ENCODE measurements around the gene SEPHS1. TPM values are rescaled to one million over a fixed set of nuclear protein-coding genes. Genes with fewer than 3 reads are reported as not detected.
A peak's percentile ranks its signal among the peaks of the same experiment; 100 is the strongest.
"Not testable (repeated sequence)": the region's sequence is repeated elsewhere in the genome, so short reads cannot be mapped to it uniquely, and the experiment has no call there.

SEPHS1 gene
- total RNA-seq, 2 experiments from 2014 or later, result 63.5 to 64.0 TPM

DNA sequence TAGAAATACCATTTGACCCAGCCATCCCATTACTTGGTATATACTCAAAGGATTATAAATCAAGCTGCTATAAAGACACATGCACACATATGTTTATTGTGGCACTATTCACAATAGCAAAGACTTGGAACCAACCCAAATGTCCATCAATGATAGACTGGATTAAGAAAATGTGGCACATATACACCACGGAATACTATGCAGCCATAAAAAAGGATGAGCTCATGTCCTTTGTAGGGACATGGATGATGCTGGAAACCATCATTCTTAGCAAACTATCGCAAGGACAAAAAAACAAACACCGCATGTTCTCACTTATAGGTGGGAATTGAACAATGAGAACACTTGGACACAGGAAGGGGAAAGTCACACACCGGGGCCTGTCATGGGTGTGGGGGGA lies 31.0 kb upstream of the SEPHS1 start:
- H3K36me3 Mint-ChIP-seq (ENCODE audit: low read depth); ATAC-seq; H3K27ac Mint-ChIP-seq; H3K4me3 Mint-ChIP-seq; H3K9me3 Mint-ChIP-seq (ENCODE audit: insufficient read depth); DNase-seq; POLR2A ChIA-PET; CTCF ChIA-PET: not testable (repeated sequence)
- Mint-ChIP-seq H3K27me3 (ENCODE audit: low read depth) (peaks cover 27% of the 10 kb centered on the region), H3K4me1 (ENCODE audit: low read depth) (peaks cover 10% of the 10 kb centered on the region)

DNA sequence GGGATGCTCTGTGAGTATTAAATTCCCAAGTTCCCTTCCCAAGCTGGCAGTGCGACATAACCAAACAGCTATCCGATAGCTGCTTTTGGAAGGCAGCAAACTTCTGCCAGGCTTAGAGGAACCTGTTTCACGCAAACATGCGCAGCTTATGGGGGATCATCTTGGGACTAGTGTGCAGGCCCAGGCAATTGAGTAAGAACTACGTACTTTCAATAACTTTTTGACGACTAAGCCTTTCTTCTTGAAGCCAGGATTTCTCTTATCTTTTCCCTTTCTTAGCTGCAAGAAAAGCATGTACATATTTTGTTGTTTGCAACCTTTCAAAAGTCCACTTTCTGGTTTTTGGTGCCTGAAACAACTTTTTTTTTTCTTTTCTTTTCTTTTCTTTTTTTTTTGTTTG lies 28.7 kb upstream of the SEPHS1 start:
- ATAC-seq (no peak), DNase-seq (no peak)
- ChIA-PET CTCF (interaction anchor here (1.7 kb wide), 1 partner anchor 64 kb away, joined by 11 read pairs; no protein-coding TSS in a partner anchor), POLR2A (no interaction called here)
- Mint-ChIP-seq H3K27ac (no peak overlapping the region), H3K36me3 (ENCODE audit: low read depth) (no peaks in the 10 kb centered on the region), H3K4me3 (no peak overlapping the region), H3K4me1 (ENCODE audit: low read depth) (peaks cover 2% of the 10 kb centered on the region), H3K27me3 (ENCODE audit: low read depth) (peaks cover 12% of the 10 kb centered on the region), H3K9me3 (ENCODE audit: insufficient read depth) (no peaks in the 10 kb centered on the region)

DNA sequence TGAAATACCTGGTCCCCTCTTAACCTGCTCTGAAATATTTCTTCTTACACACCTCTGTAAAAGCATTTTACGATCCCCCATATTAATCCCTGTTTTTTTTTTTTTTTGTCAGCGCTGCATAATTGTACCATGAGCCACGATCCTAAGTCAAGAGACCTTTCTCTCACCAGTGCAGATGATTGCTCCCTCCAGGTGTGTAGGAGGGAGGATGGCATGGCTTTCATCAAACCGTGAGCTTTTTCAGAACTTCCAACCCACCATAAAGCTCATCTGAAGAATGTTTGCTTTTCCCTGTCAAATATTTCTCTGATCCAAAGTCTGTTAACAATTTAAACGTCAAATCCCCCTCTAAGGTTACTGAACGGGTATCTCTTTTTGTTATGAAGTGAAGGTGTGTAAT lies 28.2 kb upstream of the SEPHS1 start:
- ATAC-seq, result no peak
- no peaks in the 10 kb centered on the region for H3K9me3 Mint-ChIP-seq (ENCODE audit: insufficient read depth)
- peaks cover 2% of the 10 kb centered on the region for H3K4me1 Mint-ChIP-seq (ENCODE audit: low read depth)
- H3K4me3 Mint-ChIP-seq, result no peak overlapping the region
- ChIA-PET CTCF (interaction anchor here (1.7 kb wide), 1 partner anchor 64 kb away, joined by 11 read pairs; no protein-coding TSS in a partner anchor), POLR2A (no interaction called here)
- DNase-seq, result no peak
- H3K27ac Mint-ChIP-seq, result no peak overlapping the region
- no peaks in the 10 kb centered on the region for H3K36me3 Mint-ChIP-seq (ENCODE audit: low read depth)
- H3K27me3 Mint-ChIP-seq (ENCODE audit: low read depth), result peaks cover 10% of the 10 kb centered on the region

DNA sequence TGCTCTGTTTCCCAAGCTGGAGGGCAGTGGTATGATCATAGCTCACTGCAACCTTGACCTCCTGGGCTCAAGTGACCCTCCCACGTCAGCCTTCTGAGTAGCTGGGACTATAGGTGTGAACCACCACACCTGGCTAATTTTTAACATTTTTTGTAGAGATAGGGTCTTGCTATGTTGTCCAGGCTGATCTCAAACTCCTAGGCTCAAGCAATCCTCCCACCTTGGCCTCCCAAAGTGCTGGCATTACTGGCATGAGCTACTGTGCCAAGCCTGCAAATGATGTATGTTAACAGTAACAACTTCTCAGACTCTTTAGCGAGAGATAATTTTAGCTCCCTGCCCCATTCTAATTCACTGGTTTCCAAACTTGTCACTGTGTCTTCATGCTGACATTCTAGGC lies 27.7 kb upstream of the SEPHS1 start:
- no peaks in the 10 kb centered on the region for H3K9me3 Mint-ChIP-seq (ENCODE audit: insufficient read depth)
- H3K27ac Mint-ChIP-seq, result no peak overlapping the region
- DNase-seq (no peak), ATAC-seq (no peak)
- no peaks in the 10 kb centered on the region for H3K36me3 Mint-ChIP-seq (ENCODE audit: low read depth)
- peaks cover 2% of the 10 kb centered on the region for H3K4me1 Mint-ChIP-seq (ENCODE audit: low read depth)
- ChIA-PET POLR2A (no interaction called here), CTCF (interaction anchor here (1.7 kb wide), 1 partner anchor 65 kb away, joined by 11 read pairs; no protein-coding TSS in a partner anchor)
- H3K4me3 Mint-ChIP-seq, result no peak overlapping the region
- peaks cover 10% of the 10 kb centered on the region for H3K27me3 Mint-ChIP-seq (ENCODE audit: low read depth)

DNA sequence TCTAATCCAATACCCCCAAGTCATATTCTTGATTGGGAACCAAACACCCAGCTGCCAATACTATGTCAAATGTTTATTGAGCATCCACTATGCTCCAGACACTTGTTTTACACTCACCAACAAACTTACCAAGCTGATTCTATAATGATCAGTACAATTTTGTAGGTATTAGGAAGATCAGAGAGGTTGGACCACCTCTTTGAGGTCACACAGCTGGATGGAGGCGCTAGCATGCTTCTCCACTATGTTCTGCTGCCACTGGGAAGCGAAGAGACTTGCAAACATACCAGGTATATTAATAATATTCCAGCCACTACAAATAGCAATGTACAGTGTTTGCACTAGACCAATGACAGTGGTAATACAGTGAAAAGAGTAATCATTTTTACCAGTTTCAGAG lies 25.6 kb upstream of the SEPHS1 start:
- no peak overlapping the region for H3K4me3 Mint-ChIP-seq
- ATAC-seq (no peak), DNase-seq (no peak)
- POLR2A ChIA-PET, result no interaction called here
- H3K4me1 Mint-ChIP-seq (ENCODE audit: low read depth), result peaks cover 2% of the 10 kb centered on the region
- no peaks in the 10 kb centered on the region for H3K9me3 Mint-ChIP-seq (ENCODE audit: insufficient read depth)
- CTCF ChIA-PET, result interaction anchor here (3.3 kb wide), 1 partner anchor 68 kb away, joined by 66 read pairs; no protein-coding TSS in a partner anchor
- no peaks in the 10 kb centered on the region for H3K36me3 Mint-ChIP-seq (ENCODE audit: low read depth)
- peaks cover 8% of the 10 kb centered on the region for H3K27me3 Mint-ChIP-seq (ENCODE audit: low read depth)
- H3K27ac Mint-ChIP-seq, result no peak overlapping the region

DNA sequence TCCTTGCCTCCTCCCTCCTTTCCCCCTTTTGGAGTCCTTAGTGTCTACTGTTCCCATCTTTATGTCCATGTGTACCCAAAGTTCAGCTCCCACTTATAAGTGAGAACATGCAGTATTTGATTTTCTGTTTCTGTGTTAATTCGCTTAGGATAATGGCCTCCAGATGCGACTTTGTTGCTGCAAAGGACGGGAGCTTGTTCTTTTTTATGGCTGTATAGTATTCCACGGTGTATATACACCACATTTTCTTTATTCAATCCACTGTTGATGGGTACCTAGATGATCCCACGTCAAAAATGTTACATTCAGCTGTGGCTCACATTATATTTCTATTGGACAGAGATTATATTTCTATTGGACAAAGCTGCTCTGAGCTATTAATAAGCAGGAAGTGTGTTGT lies 24.4 kb upstream of the SEPHS1 start:
- POLR2A ChIA-PET, result interaction anchor here (1.2 kb wide), 1 partner anchor 24 kb away, joined by 3 read pairs; no protein-coding TSS in a partner anchor
- DNase-seq (no peak), ATAC-seq (no peak)

DNA sequence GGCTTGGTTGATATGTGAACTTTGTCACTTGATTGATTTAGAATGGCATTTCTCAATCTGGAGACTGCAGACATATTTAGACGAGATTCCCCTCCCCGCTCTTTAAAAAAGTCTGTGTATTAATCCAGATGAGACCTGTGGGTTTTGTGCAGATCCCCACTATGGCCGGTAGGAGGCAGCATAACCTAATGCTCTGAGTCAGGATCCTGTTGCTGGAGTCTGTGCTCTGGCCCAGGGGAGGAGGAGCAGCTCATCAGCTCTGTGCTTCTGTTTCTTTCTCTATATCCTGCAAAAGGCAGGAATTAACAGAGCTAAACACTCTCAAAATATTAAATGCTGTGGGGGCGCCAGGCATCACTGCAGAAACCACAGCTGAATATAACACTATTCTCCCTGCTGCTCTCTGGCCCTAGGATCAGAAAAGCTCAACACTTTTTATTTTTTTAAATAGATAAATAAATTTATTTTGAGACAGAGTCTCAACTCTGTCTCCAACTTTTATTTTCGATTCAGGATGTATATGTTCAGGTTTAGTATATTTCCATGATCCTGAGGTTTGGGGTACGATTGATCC lies 23.9 kb upstream of the SEPHS1 start:
- ChIA-PET POLR2A (interaction anchor here (1.2 kb wide), 1 partner anchor 23 kb away, joined by 3 read pairs; no protein-coding TSS in a partner anchor), CTCF (interaction anchor here (0.6 to 3.3 kb wide), 26 partner anchors 10 to 412 kb away, joined by 3 to 66 read pairs (median 3); partner anchors contain the start of gene PRPF18)
- ATAC-seq (peak; percentile 98), DNase-seq (peak; percentile 79)
- H3K9me3 Mint-ChIP-seq (ENCODE audit: insufficient read depth), result no peaks in the 10 kb centered on the region
- H3K36me3 Mint-ChIP-seq (ENCODE audit: low read depth), result no peaks in the 10 kb centered on the region
- no peak overlapping the region for H3K27ac Mint-ChIP-seq
- peaks cover 6% of the 10 kb centered on the region for H3K27me3 Mint-ChIP-seq (ENCODE audit: low read depth)
- no peak overlapping the region for H3K4me3 Mint-ChIP-seq
- peaks cover 2% of the 10 kb centered on the region for H3K4me1 Mint-ChIP-seq (ENCODE audit: low read depth)

More for the DNA sequence above, 24.4 kb upstream of the SEPHS1 start:
- CTCF ChIA-PET, result interaction anchor here (0.6 to 3.3 kb wide), 26 partner anchors 10 to 411 kb away, joined by 3 to 66 read pairs (median 3); partner anchors contain the start of gene PRPF18
- H3K9me3 Mint-ChIP-seq (ENCODE audit: insufficient read depth), result no peaks in the 10 kb centered on the region
- H3K4me1 Mint-ChIP-seq (ENCODE audit: low read depth), result peaks cover 2% of the 10 kb centered on the region
- peaks cover 6% of the 10 kb centered on the region for H3K27me3 Mint-ChIP-seq (ENCODE audit: low read depth)
- H3K36me3 Mint-ChIP-seq (ENCODE audit: low read depth), result no peaks in the 10 kb centered on the region
- H3K4me3 Mint-ChIP-seq, result no peak overlapping the region
- H3K27ac Mint-ChIP-seq, result no peak overlapping the region

DNA sequence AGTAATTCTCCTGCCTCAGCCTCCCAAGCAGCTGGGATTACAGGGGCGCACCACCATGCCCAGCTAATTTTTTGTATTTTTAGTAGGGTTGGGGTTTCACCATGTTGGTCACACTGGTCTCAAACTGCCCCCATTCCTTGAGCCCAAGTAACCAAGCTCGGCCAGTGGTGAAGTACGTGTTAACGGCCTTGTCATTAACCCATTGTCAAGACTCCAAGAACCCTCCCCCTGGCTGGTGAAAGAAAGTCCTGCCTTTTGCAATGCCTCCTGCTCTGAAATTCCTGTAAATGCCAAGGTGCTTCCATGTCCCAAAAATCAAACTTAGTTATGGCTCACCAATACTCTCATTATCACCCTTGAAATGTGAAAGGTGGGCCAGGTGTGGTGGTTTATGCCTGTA lies 18.8 kb upstream of the SEPHS1 start:
- Mint-ChIP-seq H3K4me3 (no peak overlapping the region), H3K27ac (peak overlapping the region; percentile 11), H3K36me3 (ENCODE audit: low read depth) (no peaks in the 10 kb centered on the region), H3K9me3 (ENCODE audit: insufficient read depth) (no peaks in the 10 kb centered on the region), H3K27me3 (ENCODE audit: low read depth) (no peaks in the 10 kb centered on the region), H3K4me1 (ENCODE audit: low read depth) (no peaks in the 10 kb centered on the region)
- DNase-seq (no peak), ATAC-seq (no peak)
- CTCF ChIA-PET, result no interaction called here
- POLR2A ChIA-PET, result interaction anchor here (0.9 kb wide), 1 partner anchor 18 kb away, joined by 3 read pairs; no protein-coding TSS in a partner anchor

DNA sequence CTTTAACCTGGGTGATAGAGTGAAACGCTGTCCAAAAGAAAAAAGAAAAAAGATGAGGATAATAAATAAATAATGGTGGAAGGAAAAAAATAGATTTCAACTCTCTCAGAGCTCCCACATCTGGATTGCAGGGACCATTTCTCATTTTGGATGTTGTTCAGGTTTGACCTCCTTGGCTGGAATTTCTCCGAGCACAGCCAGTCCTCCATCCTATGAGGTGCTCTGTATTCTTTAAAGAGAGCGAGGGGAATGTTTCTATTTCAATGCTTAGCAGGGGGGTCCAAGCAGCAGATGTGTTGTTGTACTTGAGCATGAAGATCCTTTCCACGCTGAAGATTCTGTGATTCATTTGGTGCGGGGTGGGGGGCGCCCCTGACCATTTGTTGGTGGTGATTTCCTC lies 17.7 kb upstream of the SEPHS1 start:
- H3K27ac Mint-ChIP-seq, result no peak overlapping the region
- ChIA-PET POLR2A (interaction anchor here (0.9 kb wide), 1 partner anchor 17 kb away, joined by 3 read pairs; no protein-coding TSS in a partner anchor), CTCF (no interaction called here)
- no peaks in the 10 kb centered on the region for H3K9me3 Mint-ChIP-seq (ENCODE audit: insufficient read depth)
- ATAC-seq, result no peak
- H3K4me1 Mint-ChIP-seq (ENCODE audit: low read depth), result no peaks in the 10 kb centered on the region
- DNase-seq, result no peak
- H3K4me3 Mint-ChIP-seq, result no peak overlapping the region
- H3K27me3 Mint-ChIP-seq (ENCODE audit: low read depth), result no peaks in the 10 kb centered on the region
- no peaks in the 10 kb centered on the region for H3K36me3 Mint-ChIP-seq (ENCODE audit: low read depth)

DNA sequence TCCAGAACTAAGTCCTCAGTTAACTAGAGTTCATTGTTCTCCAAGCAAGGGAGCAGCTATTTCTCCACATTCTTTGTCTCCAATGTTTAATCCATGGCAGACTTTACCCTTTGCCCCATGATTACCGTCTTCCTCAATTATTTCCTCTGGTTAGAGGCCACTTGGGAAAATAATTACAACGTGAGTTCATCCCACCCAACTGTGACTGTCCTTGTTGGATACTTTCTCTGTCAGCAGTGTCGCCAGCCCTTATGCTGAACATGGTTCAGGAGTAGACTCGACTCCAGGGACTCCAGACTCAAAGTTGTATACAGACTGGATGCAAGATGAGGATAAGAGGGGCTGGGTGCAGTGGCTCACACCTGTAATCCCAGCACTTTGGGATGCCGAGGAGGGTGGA lies 17.1 kb upstream of the SEPHS1 start:
- no peak overlapping the region for H3K4me3 Mint-ChIP-seq
- CTCF ChIA-PET, result no interaction called here
- H3K4me1 Mint-ChIP-seq (ENCODE audit: low read depth), result no peaks in the 10 kb centered on the region
- no peaks in the 10 kb centered on the region for H3K27me3 Mint-ChIP-seq (ENCODE audit: low read depth)
- ATAC-seq (no peak), DNase-seq (no peak)
- no peaks in the 10 kb centered on the region for H3K36me3 Mint-ChIP-seq (ENCODE audit: low read depth)
- POLR2A ChIA-PET, result no interaction called here
- no peak overlapping the region for H3K27ac Mint-ChIP-seq
- no peaks in the 10 kb centered on the region for H3K9me3 Mint-ChIP-seq (ENCODE audit: insufficient read depth)

DNA sequence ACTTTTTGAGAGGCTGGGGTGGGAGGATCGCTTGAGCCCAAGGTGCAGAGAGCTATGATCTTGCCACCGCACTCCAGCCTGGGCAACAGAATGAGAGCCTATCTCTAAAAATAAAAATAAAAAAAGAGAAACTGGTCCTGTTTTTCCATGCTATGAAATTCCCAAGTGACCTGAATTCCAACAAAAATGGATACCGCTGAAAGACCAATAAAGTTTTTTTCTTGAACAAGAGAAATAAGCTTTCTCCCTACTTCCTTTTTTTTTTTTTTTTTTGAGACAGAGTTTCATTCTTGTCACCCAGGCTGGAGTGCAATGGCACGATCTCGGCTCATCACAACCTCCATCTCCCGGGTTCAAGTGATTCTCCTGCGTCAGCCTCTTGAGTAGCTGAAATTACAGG lies 12.5 kb upstream of the SEPHS1 start:
- ATAC-seq, result no peak
- no peaks in the 10 kb centered on the region for H3K4me1 Mint-ChIP-seq (ENCODE audit: low read depth)
- ChIA-PET POLR2A (no interaction called here), CTCF (interaction anchor here (0.9 kb wide), 1 partner anchor 9 kb away, joined by 3 read pairs; no protein-coding TSS in a partner anchor)
- no peaks in the 10 kb centered on the region for H3K36me3 Mint-ChIP-seq (ENCODE audit: low read depth)
- H3K27ac Mint-ChIP-seq, result no peak overlapping the region
- no peaks in the 10 kb centered on the region for H3K9me3 Mint-ChIP-seq (ENCODE audit: insufficient read depth)
- H3K27me3 Mint-ChIP-seq (ENCODE audit: low read depth), result peaks cover 2% of the 10 kb centered on the region
- no peak overlapping the region for H3K4me3 Mint-ChIP-seq
- DNase-seq, result no peak

DNA sequence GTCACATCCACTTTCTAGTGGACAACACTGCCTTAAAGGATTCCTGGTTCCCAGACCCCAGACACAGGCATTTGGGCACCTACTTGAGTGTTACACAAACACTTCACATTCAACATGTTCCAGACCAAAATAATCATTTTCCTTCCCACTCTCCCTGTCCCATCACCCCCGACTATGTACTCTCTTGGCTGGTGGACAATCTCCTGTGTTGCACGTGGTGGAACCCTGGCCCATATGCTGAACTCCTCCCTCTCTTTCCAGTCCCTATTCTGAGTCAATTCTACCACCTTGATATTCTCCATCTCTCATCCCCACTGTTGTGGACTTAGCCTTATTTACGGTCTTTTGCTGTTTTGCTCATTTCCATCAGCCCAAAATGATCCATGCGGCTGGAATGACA lies 8.3 kb upstream of the SEPHS1 start:
- H3K4me3 Mint-ChIP-seq, result no peak overlapping the region
- no peak for DNase-seq
- H3K4me1 Mint-ChIP-seq (ENCODE audit: low read depth), result peaks cover 19% of the 10 kb centered on the region
- H3K27ac Mint-ChIP-seq, result no peak overlapping the region
- ATAC-seq, result no peak
- POLR2A ChIA-PET, result no interaction called here
- CTCF ChIA-PET, result no interaction called here
- no peaks in the 10 kb centered on the region for H3K36me3 Mint-ChIP-seq (ENCODE audit: low read depth)
- peaks cover 2% of the 10 kb centered on the region for H3K27me3 Mint-ChIP-seq (ENCODE audit: low read depth)
- no peaks in the 10 kb centered on the region for H3K9me3 Mint-ChIP-seq (ENCODE audit: insufficient read depth)
